Measurements from ENCODE around the gene JAG2.

- TF ChIP-seq CTCF (IDR thresholded peaks at IDR 0.05) = no peak
- no peak for TF ChIP-seq POLR2A (IDR thresholded peaks at IDR 0.05)
These were observed 17.4 kb upstream of the JAG2 start for GRCh38 chr14:105185973-105186372.
